ENCODE results near the gene ATG7.

DNA sequence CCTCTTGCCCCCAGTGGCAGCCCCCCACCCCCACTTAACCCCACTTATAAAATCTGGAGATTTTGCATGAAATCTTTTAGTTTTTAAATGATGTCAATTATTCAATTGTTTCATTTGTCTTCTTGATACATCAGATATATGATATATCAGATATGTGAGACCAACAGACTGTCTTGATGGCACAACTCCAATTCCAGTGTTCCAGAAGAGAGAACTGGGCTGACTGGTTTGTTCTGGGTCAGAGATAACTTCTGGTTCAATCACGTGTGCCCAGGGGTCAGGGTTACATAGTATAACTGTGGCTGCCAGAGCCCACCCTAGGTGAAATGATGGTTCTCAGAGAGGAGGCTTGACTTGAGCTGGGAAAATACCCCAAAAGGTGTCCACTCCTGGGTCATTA is 32.4 kb upstream of the ATG7 start:
- no peak for TF ChIP-seq POLR2A (IDR thresholded peaks at IDR 0.05)
- TF ChIP-seq CTCF (IDR thresholded peaks at IDR 0.05) = no peak
- TF ChIP-seq POLR2AphosphoS5 (IDR thresholded peaks at IDR 0.05) = no peak
- no peak for TF ChIP-seq EP300 (IDR thresholded peaks at IDR 0.05)
